ENCODE measurements around the gene TTC3.

Gene TTC3

DNA sequence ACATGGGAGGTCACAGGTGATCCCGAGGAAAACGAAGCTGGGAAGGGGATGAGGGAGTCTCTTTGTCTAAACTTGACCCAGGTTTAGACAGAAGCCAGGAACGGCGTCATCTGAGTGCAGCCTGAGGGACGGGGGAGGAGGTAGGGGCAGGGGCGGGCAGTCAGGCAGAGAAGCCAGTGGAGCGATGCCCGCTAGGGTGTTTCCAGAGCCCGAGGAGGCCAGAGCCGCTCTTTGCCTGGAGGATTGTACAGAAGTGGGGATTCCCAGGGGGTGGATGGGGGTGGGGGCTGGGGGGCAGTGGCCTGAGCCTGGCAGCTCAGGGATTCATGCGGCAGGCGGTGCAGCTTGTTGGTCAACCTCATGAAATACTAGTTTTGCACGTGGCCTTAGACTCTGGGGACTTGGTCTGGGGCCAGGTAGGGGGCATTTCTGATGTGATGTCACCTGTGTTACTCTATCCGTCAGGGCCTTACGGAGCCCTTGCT, 135.7 kb downstream of the TTC3 start:
- no peak overlapping the region for H3K4me3 ChIP-seq (ENCODE audit: low read length)
- no peaks in the 10 kb centered on the region for H4K20me1 ChIP-seq (ENCODE audit: insufficient read depth, low read length)
- H3K9ac ChIP-seq (ENCODE audit: low read length) = no peak overlapping the region
- H3K36me3 ChIP-seq (replicated peaks; ENCODE audit: low read depth, low read length) = no peaks in the 10 kb centered on the region
- H3K4me1 ChIP-seq (ENCODE audit: low read length) = peaks cover 13% of the 10 kb centered on the region
- no peak overlapping the region for H3K27ac ChIP-seq (ENCODE audit: low read length)
- H3K9me3 ChIP-seq (ENCODE audit: insufficient read depth, low read length) = no peaks in the 10 kb centered on the region
- H2AFZ ChIP-seq (ENCODE audit: low read depth, low read length) = no peak overlapping the region
- no peak overlapping the region for H3K4me2 ChIP-seq (ENCODE audit: low read length)
- no peaks in the 10 kb centered on the region for H3K79me2 ChIP-seq (ENCODE audit: low read length)
- TF ChIP-seq CTCF (IDR thresholded peaks at IDR 0.05; ENCODE audit: low read depth, low read length) (no peak), EZH2phosphoT487 (IDR thresholded peaks at IDR 0.05; ENCODE audit: low read depth) (no peak)
- no peaks in the 10 kb centered on the region for H3K27me3 ChIP-seq (ENCODE audit: low read depth, low read length)

DNA sequence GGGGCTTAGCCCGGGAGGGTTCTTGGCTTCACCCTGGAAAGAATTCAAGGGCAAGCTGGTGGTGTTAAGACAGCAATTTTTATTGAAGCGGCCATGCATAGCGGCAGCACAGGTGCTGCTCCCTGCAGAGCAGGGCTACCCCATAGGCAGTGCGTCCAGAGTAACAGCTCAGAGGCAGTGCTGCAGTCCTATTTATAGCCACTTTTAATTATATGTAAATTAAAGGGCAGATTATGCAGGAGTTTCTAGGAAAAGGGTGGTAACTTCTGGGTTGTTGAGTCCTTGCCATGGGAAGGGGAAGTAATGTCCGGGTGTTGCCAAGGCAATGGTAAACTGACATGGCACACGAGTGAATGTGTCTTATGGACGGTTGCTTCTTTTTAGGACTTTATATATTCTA, 137.1 kb downstream of the TTC3 start:
- H3K9me3 ChIP-seq (ENCODE audit: insufficient read depth, low read length) = no peaks in the 10 kb centered on the region
- TF ChIP-seq EZH2phosphoT487 (IDR thresholded peaks at IDR 0.05; ENCODE audit: low read depth) (no peak), CTCF (IDR thresholded peaks at IDR 0.05; ENCODE audit: low read depth, low read length) (no peak)
- H4K20me1 ChIP-seq (ENCODE audit: insufficient read depth, low read length) = no peaks in the 10 kb centered on the region
- H3K79me2 ChIP-seq (ENCODE audit: low read length) = no peaks in the 10 kb centered on the region
- no peak overlapping the region for H2AFZ ChIP-seq (ENCODE audit: low read depth, low read length)
- no peak overlapping the region for H3K4me2 ChIP-seq (ENCODE audit: low read length)
- H3K27me3 ChIP-seq (ENCODE audit: low read depth, low read length) = no peaks in the 10 kb centered on the region
- no peak overlapping the region for H3K4me3 ChIP-seq (ENCODE audit: low read length)
- no peak overlapping the region for H3K27ac ChIP-seq (ENCODE audit: low read length)
- peaks cover 13% of the 10 kb centered on the region for H3K4me1 ChIP-seq (ENCODE audit: low read length)
- H3K36me3 ChIP-seq (replicated peaks; ENCODE audit: low read depth, low read length) = no peaks in the 10 kb centered on the region
- no peak overlapping the region for H3K9ac ChIP-seq (ENCODE audit: low read length)

- Histone ChIP-seq H4K20me1 (ENCODE audit: insufficient read depth, low read length) (no peaks in the 10 kb centered on the region), H3K4me3 (ENCODE audit: low read length) (no peak overlapping the region), H2AFZ (ENCODE audit: low read depth, low read length) (no peak overlapping the region), H3K79me2 (ENCODE audit: low read length) (no peaks in the 10 kb centered on the region), H3K4me2 (ENCODE audit: low read length) (no peak overlapping the region), H3K9me3 (ENCODE audit: insufficient read depth, low read length) (no peaks in the 10 kb centered on the region), H3K9ac (ENCODE audit: low read length) (no peak overlapping the region), H3K36me3 (replicated peaks; ENCODE audit: low read depth, low read length) (no peaks in the 10 kb centered on the region), H3K27ac (ENCODE audit: low read length) (no peak overlapping the region), H3K4me1 (ENCODE audit: low read length) (peaks cover 13% of the 10 kb centered on the region), H3K27me3 (ENCODE audit: low read depth, low read length) (no peaks in the 10 kb centered on the region)
- TF ChIP-seq CTCF (IDR thresholded peaks at IDR 0.05; ENCODE audit: low read depth, low read length) (no peak), EZH2phosphoT487 (IDR thresholded peaks at IDR 0.05; ENCODE audit: low read depth) (no peak)
Measured at GRCh38 chr21:37210799-37211198, 137.7 kb downstream of the TTC3 start.

DNA sequence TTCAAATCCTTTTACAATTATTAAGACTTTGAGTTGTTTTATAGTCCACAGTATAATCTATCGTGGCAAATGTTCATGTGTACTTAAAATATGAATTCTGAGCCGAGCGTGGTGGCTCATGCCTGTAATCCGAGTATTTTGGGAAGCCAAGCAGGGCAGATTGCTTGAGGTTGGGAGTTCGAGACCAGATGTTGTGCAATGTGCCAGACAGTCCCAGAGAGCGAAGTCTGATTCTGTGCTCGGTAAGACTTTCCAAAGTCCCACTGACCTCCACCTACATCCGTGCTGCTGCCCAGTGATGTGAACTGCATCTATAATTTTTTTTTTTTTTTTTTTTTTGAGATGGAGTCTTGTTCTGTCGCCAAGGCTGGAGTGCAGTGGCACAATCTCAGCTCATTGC, 141.9 kb downstream of the TTC3 start:
- Histone ChIP-seq H3K79me2 (ENCODE audit: low read length) (no peaks in the 10 kb centered on the region), H3K9me3 (ENCODE audit: insufficient read depth, low read length) (no peaks in the 10 kb centered on the region), H3K4me1 (ENCODE audit: low read length) (no peaks in the 10 kb centered on the region), H3K9ac (ENCODE audit: low read length) (no peak overlapping the region), H3K4me3 (ENCODE audit: low read length) (no peak overlapping the region), H3K27me3 (ENCODE audit: low read depth, low read length) (no peaks in the 10 kb centered on the region), H3K27ac (ENCODE audit: low read length) (no peak overlapping the region), H2AFZ (ENCODE audit: low read depth, low read length) (no peak overlapping the region), H4K20me1 (ENCODE audit: insufficient read depth, low read length) (no peaks in the 10 kb centered on the region), H3K4me2 (ENCODE audit: low read length) (no peak overlapping the region), H3K36me3 (replicated peaks; ENCODE audit: low read depth, low read length) (no peaks in the 10 kb centered on the region)
- TF ChIP-seq CTCF (IDR thresholded peaks at IDR 0.05; ENCODE audit: low read depth, low read length) (no peak), EZH2phosphoT487 (IDR thresholded peaks at IDR 0.05; ENCODE audit: low read depth) (no peak)
